Activated CD4-positive, alpha-beta T cell treated with anti-CD3 and anti-CD28 coated beads for 48 hours (primary cell): ENCODE measurements around the gene EIF2S1.
"Not testable (repeated sequence)": the region's sequence is repeated elsewhere in the genome, so short reads cannot be mapped to it uniquely, and the experiment has no call there.

ENCODE experiments used
- DNase-seq: peaks from one replicate; pipeline ENCODE4 v3.0.0-alpha.2; 2020

EIF2S1 gene

GRCh38 chr14:67372833-67373232 lies 12.7 kb downstream of the EIF2S1 start:
- no peak for DNase-seq

- peak; percentile 28 for DNase-seq
Observed at GRCh38 chr14:67373347-67373746, 13.2 kb downstream of the EIF2S1 start.

- no peak for DNase-seq
Observed at GRCh38 chr14:67377916-67378315, 17.8 kb downstream of the EIF2S1 start.

DNA sequence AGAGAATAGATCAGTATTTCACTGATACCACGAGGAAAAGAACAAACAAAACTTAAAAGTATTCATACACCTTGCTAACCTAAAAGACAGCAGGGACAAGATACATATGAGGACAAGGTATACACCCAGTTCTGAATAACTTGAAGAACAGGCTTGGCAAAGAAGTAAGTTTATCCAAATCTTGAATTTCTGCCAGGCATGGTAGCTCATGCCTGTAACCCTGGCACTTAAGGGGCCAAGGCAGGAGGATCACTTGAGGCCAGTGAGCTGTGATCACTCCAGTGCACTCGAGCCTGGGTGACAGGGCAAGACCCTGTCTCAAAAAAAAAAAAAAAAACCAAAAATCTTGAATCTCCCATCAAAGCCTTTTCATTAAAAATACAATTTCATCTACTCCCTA lies 25.0 kb downstream of the EIF2S1 start:
- no peak for DNase-seq

- DNase-seq, result no peak
Observed at GRCh38 chr14:67385618-67386017, 25.5 kb downstream of the EIF2S1 start.

DNA sequence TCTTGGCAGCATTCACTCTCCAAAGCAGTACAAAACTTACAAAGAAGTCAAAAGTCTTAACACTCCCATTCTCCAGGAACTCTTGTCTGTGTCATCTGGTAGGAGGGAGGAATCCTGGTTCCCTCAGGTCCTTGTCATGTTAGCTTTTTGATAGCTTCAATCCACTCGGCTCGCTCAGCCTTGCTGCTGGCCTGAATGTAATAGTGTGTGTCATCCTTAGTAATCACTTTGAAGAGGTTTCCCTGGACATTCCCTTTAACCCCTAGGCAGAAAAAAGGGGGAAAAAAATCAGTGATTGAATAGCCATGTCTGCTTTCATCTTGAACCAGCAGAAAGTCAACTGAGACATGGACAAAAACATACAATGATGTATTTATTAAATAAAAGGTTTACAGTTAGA lies 27.1 kb downstream of the EIF2S1 start:
- no peak for DNase-seq

GRCh38 chr14:67389275-67389674 lies 29.1 kb downstream of the EIF2S1 start:
- no peak for DNase-seq

DNA sequence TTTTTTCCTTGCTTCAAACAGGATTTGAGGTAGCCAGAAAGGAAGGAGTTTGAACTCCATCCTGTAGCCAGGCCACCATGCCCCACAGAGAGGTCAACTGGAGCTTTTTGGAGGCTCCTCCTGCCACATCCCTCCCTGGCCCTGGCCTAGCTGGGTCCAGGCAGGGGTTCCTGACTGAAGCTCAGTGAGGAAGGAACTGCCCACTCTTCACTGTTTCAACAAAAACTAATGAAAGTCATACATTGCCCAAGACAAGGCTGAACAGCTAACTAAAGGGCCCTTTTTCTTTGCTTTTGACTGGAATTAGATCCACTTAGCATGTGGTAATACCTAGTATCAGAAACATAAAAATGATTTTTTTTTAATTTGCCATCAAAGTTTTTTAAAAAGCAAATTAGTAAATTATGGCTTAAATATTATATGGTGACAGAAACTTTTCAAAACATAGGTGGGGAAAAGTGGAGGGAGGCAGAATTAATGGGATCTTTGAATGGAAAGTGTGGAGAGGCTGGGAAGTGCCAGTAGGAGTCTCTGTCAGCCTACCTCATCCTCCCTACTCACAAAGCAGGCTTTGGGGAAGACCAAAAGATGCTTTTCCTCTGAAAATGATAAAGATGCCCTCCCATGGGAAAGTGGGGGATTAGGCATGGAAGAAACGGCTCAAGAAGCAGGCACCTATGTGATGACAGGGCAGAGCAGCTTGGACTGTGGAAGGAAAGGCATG lies 29.8 kb downstream of the EIF2S1 start:
- DNase-seq, result no peak

GRCh38 chr14:67391268-67391667 lies 31.1 kb downstream of the EIF2S1 start:
- DNase-seq, result no peak

GRCh38 chr14:67392123-67392522 lies 32.0 kb downstream of the EIF2S1 start:
- no peak for DNase-seq

DNA sequence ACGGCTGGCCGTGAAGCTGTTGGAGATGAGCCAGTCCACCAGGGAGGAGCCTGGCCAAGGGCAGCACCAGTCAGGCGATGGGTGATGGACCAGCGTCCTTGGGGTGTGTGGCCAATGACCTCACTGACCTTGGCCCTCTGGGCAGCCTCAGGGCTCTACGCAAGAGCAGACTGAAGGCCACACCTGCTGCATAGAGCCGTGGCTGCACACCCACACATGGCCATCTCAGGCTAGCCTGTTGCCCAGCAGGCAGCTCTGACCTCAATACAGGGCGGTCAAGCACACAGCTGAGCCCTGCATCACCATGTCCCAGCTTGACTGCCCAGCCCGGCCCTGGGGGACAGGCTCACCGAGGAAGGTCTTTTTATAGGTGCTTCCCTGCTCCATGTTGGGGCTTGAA lies 32.7 kb downstream of the EIF2S1 start:
- DNase-seq, result no peak

DNA sequence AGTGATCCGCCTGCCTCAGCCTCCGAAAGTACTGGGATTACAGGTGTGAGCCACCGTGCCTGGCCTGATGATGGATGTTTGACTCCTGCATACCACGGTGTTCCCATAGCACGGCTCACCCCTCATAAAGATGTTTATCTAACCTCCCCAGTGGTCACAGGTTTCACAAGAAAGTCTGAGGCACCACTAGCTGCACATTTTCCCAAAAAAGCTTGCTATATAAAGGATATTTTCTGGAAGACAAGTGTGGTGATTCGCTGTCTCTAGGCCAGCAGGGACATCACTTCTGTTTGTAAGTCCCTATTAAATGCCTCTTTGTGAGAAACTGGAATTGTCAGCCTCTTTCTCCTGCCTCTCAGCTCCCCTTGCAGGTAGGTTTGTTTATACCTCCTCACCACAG lies 33.6 kb downstream of the EIF2S1 start:
- no peak for DNase-seq

GRCh38 chr14:67395086-67395875 lies 35.2 kb downstream of the EIF2S1 start:
- DNase-seq, result no peak

DNA sequence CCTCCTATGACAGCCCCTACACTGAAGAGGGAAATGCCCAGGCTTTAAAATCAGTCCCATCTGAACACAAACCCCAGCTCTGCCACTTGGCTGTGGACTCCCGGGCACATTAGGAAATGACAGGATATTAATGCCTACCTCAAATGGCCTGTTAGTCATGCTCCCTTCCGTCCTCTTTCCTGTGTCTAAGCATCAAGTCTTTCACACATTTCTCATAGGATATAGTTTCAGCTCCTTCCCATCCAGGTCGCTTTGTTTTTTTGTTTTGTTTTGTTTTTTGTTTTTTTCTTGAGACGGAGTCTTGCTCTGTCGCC lies 35.7 kb downstream of the EIF2S1 start:
- no peak for DNase-seq

GRCh38 chr14:67396381-67396970 lies 36.3 kb downstream of the EIF2S1 start:
- no peak for DNase-seq

GRCh38 chr14:67397536-67397935 lies 37.4 kb downstream of the EIF2S1 start:
- no peak for DNase-seq

GRCh38 chr14:67400434-67400833 lies 40.3 kb downstream of the EIF2S1 start:
- DNase-seq, result no peak

GRCh38 chr14:67405771-67406170 lies 45.6 kb downstream of the EIF2S1 start:
- DNase-seq, result no peak

GRCh38 chr14:67408122-67408801 lies 48.1 kb downstream of the EIF2S1 start:
- DNase-seq, result not testable (repeated sequence)

- no peak for DNase-seq
Observed at GRCh38 chr14:67409461-67409860, 49.3 kb downstream of the EIF2S1 start.

GRCh38 chr14:67410313-67410712 lies 50.2 kb downstream of the EIF2S1 start:
- peak; percentile 14 for DNase-seq

DNA sequence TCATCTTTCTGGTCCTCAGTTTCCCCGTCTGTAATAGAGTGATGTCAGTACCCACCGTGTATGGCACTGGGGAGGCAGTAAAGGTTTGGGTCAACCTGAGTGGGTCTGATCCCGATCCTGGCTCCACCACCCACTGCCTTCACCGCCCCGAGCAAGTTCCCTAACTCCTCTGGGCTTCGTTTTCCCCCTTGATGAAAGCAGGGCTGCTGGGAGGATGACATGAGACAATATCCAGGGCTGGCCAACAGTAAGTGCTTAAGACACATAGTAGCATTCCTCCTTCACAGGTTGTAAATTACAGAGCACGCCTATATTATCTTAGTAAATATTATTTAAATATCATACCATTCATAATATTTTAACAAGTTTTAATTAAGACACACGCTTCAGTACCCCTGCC lies 51.2 kb downstream of the EIF2S1 start:
- no peak for DNase-seq

- DNase-seq, result peak; percentile 60
Observed at GRCh38 chr14:67411820-67412421, 51.8 kb downstream of the EIF2S1 start, which contains the start of gene PLEK2. PLEK2 (minus strand) TSS chr14:67412165; CDS start chr14:67412059, 106 bp downstream.
